Activated CD8-positive, alpha-beta memory T cell treated with anti-CD3 and anti-CD28 coated beads for 36 hours (primary cell): ENCODE data around the gene HSDL2. TPM values are rescaled to one million over a fixed set of nuclear protein-coding genes. Genes with fewer than 3 reads are reported as not detected.

Source experiments
- CTCF ChIA-PET: fragments of 350-600 bp; sonication (Branson Sonifier 250); formaldehyde crosslinking; loops from one replicate; lab custom pipeline; 2021; ENCODE audit warnings: antibody characterized with exemption; lab: Charles Lee
- POLR2A ChIA-PET: fragments of 350-600 bp; sonication (Branson Sonifier 250); formaldehyde crosslinking; loops from one replicate; lab custom pipeline; 2021; ENCODE audit warnings: antibody characterized with exemption; lab: Charles Lee
- total RNA-seq, 2 experiments: library from RNA; stranded (reverse); gene quantifications; one replicate each; pipeline ENCODE4 v1.2.3, GENCODE V29; 2021

Gene HSDL2
- total RNA-seq, 2 experiments from 2014 or later: 15.8 to 16.6 TPM

- ChIA-PET POLR2A (no interaction called here), CTCF (interaction anchor here (0.6 to 0.7 kb wide), 2 partner anchors 216 to 238 kb away, joined by 3 to 4 read pairs; no protein-coding TSS in a partner anchor)
These were observed 97.4 kb downstream of the HSDL2 start for GRCh38 chr9:112477330-112477729.

- ChIA-PET CTCF (no interaction called here), POLR2A (no interaction called here)
These were observed 99.3 kb downstream of the HSDL2 start for GRCh38 chr9:112479221-112479620.

- POLR2A ChIA-PET: no interaction called here
- CTCF ChIA-PET: no interaction called here
These were observed 104.7 kb downstream of the HSDL2 start for GRCh38 chr9:112484607-112485006.

- ChIA-PET POLR2A (interaction anchor here (1.6 to 1.7 kb wide), 2 partner anchors 11 to 106 kb away, joined by 3 to 16 read pairs; partner anchors contain the start of gene HSDL2), CTCF (interaction anchor here (1.4 kb wide), 1 partner anchor 307 kb away, joined by 4 read pairs; no protein-coding TSS in a partner anchor)
These were observed 105.7 kb downstream of the HSDL2 start for GRCh38 chr9:112485574-112485973.

- ChIA-PET POLR2A (interaction anchor here (0.6 to 1.7 kb wide), 3 partner anchors 10 to 226 kb away, joined by 3 to 16 read pairs (median 3); partner anchors contain the start of gene HSDL2), CTCF (interaction anchor here (0.9 to 1.4 kb wide), 2 partner anchors 231 to 306 kb away, joined by 3 to 4 read pairs; partner anchors contain the start of gene INIP)
These were observed 106.5 kb downstream of the HSDL2 start, which contains the start of gene KIAA1958 for GRCh38 chr9:112486221-112487007. Gene KIAA1958, plus strand, starts transcription at chr9:112486827. Its CDS starts 87,254 bp downstream, at chr9:112574081.

GRCh38 chr9:112487008-112487798 is 107.3 kb downstream of the HSDL2 start:
- ChIA-PET CTCF (interaction anchor here (0.9 kb wide), 1 partner anchor 231 kb away, joined by 3 read pairs; the partner anchor contains the start of gene INIP), POLR2A (interaction anchor here (1.6 to 1.7 kb wide), 2 partner anchors 9 to 108 kb away, joined by 3 to 16 read pairs; partner anchors contain the start of gene HSDL2)

- CTCF ChIA-PET: no interaction called here
These were observed 108.0 kb downstream of the HSDL2 start for GRCh38 chr9:112487799-112488340.

GRCh38 chr9:112489039-112489546 is 109.2 kb downstream of the HSDL2 start:
- ChIA-PET POLR2A (no interaction called here), CTCF (interaction anchor here (0.8 kb wide), 1 partner anchor 17 kb away, joined by 3 read pairs; no protein-coding TSS in a partner anchor)

More at GRCh38 chr9:112487799-112488340, 108.0 kb downstream of the HSDL2 start:
- POLR2A ChIA-PET: no interaction called here

GRCh38 chr9:112489876-112490666 is 110.2 kb downstream of the HSDL2 start:
- POLR2A ChIA-PET: interaction anchor here (0.5 kb wide), 1 partner anchor 88 kb away, joined by 6 read pairs; no protein-coding TSS in a partner anchor

GRCh38 chr9:112493393-112494137 is 113.7 kb downstream of the HSDL2 start:
- POLR2A ChIA-PET: no interaction called here
- CTCF ChIA-PET: interaction anchor here (1.0 kb wide), 1 partner anchor 37 kb away, joined by 3 read pairs; no protein-coding TSS in a partner anchor

More at GRCh38 chr9:112489876-112490666, 110.2 kb downstream of the HSDL2 start:
- CTCF ChIA-PET: no interaction called here

GRCh38 chr9:112494153-112494552 is 114.2 kb downstream of the HSDL2 start:
- POLR2A ChIA-PET: no interaction called here
- CTCF ChIA-PET: no interaction called here

GRCh38 chr9:112495614-112496013 is 115.7 kb downstream of the HSDL2 start:
- ChIA-PET CTCF (no interaction called here), POLR2A (no interaction called here)

- CTCF ChIA-PET: no interaction called here
These were observed 116.3 kb downstream of the HSDL2 start for GRCh38 chr9:112496074-112496722.

GRCh38 chr9:112500842-112501241 is 120.9 kb downstream of the HSDL2 start:
- ChIA-PET CTCF (no interaction called here), POLR2A (no interaction called here)

More at GRCh38 chr9:112496074-112496722, 116.3 kb downstream of the HSDL2 start:
- POLR2A ChIA-PET: interaction anchor here (1.1 kb wide), 1 partner anchor 10 kb away, joined by 3 read pairs; the partner anchor contains the start of gene KIAA1958

GRCh38 chr9:112501287-112501686 is 121.4 kb downstream of the HSDL2 start:
- CTCF ChIA-PET: no interaction called here
- POLR2A ChIA-PET: no interaction called here

GRCh38 chr9:112502175-112502946 is 122.5 kb downstream of the HSDL2 start:
- ChIA-PET POLR2A (no interaction called here), CTCF (no interaction called here)
